Prostate gland (tissue), 2 donors: ENCODE results near the gene RSPH3. TPM values are rescaled to one million over a fixed set of nuclear protein-coding genes. Genes with fewer than 3 reads are reported as not detected.

Source experiments
- DNase-seq: peaks from one replicate; pipeline ENCODE4 v3.0.0-alpha.2; 2019; ENCODE audit warnings: low spot score
- H3K27ac ChIP-seq, 2 donors: fragments of 200-600 bp; sonication (generic); 2 replicates each; pipeline ENCODE4 v1.5.1; 2017 to 2019
- H3K27me3 ChIP-seq: fragments of 200-600 bp; sonication (generic); replicated peaks from 2 replicates; pipeline ENCODE4 v1.5.1; 2019; ENCODE audit not compliant: insufficient read depth
- H3K36me3 ChIP-seq, 2 donors: fragments of 200-600 bp; sonication (generic); 1 replicate in 1 of 2; 2 replicates in 1 of 2; pipeline versions ENCODE4 v1.5.1 to v1.8.1; 2017 to 2019
- H3K4me1 ChIP-seq: fragments of 200-600 bp; sonication (generic); replicated peaks from 2 replicates; pipeline ENCODE4 v1.5.1; 2019
- H3K4me3 ChIP-seq, 2 donors: fragments of 200-600 bp; sonication (generic); 2 replicates each; pipeline ENCODE4 v1.5.1; 2017 to 2019
- H3K9me3 ChIP-seq: fragments of 200-600 bp; sonication (generic); 2 replicates; pipeline ENCODE4 v1.5.1; 2017
- CTCF ChIP-seq, 4 experiments: fragments of 200-600 bp in 2 of 4; fragments of 450-650 bp in 2 of 4; sonication (generic) in 2 of 4; IDR thresholded peaks; 1 replicate in 3 of 4; 2 replicates in 1 of 4; pipeline ENCODE4 v1.5.1; 2016 to 2019; ENCODE audit warnings: antibody characterized with exemption in 4 of 4, mild to moderate bottlenecking in 2 of 4, moderate library complexity in 2 of 4
- POLR2A ChIP-seq: fragments of 450-650 bp; IDR thresholded peaks from one replicate; pipeline ENCODE4 v1.6.1; 2016; ENCODE audit warnings: antibody characterized with exemption, mild to moderate bottlenecking
- POLR2AphosphoS5 ChIP-seq: sonication (generic); formaldehyde crosslinking; IDR thresholded peaks from one replicate; pipeline ENCODE4 v1.6.1; 2017; ENCODE audit warnings: antibody characterized with exemption
- WGBS: methylation state at CpG from one replicate; pipeline ENCODE4 v1.1.5; 2018; 5-methylcytosine and 5-hydroxymethylcytosine counted together
- intact Hi-C: fragments of 100-400 bp; cut with DNase I; formaldehyde crosslinking; loops from one replicate; pipeline ENCODE4 v1.14.2; 2022
- small RNA-seq, 2 donors: library from RNA; depleted of rRNA; stranded (forward); fragments of <200 nt; gene quantifications; one replicate each; pipeline ENCODE3, GENCODE V24; 2016
- total RNA-seq, 2 donors: library from RNA; depleted of rRNA; stranded (reverse); fragments of >200 nt; gene quantifications; one replicate each; pipeline ENCODE4 v1.1.0, GENCODE V29; 2016

Gene RSPH3
- total RNA-seq, 2 donors from 2014 or later = 18.7 to 19.4 TPM

DNA sequence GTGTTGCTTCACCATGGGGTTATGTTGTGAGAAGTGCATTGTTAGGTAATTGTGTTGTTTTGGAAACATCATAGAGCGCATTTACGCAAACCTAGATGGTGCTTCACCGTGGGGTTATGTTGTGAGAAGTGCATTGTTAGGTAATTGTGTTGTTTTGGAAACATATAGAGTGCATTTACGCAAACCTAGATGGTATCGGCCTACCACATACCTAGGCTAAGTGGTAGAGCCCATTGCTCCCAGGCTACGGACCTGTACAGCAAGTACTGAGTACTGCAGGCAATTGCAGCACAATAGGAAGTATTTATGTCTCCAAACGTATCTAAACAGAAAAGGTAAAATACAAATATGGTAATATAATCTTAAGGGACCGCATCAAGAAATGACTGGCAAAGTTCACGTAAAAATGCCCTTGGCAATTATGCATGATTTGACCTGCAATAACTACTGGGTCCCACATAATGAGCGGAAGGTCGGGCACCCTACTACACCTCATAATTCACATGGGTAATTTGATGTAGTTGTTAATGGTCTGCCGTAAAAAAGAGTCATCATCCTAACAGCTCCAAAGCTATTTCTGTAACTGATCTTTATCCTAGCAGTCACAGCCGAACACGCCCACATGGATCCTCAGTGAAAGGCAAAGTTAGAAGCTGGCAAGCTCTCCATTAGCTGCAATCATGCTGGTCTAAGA, 76.0 kb downstream of the RSPH3 start:
- no peaks in the 10 kb centered on the region for H3K4me1 ChIP-seq
- TF ChIP-seq POLR2A = no peak
- no peak for TF ChIP-seq POLR2AphosphoS5
- no peak for TF ChIP-seq CTCF (IDR thresholded peaks at IDR 0.05)
- no peak for DNase-seq
- 59% methylated on average over 14 of the region's 14 CpGs for WGBS
- no peaks in the 10 kb centered on the region for H3K9me3 ChIP-seq
- intact Hi-C loops = no loop called here
- H3K36me3 ChIP-seq = no peaks in the 10 kb centered on the region
- no peaks in the 10 kb centered on the region for H3K27me3 ChIP-seq
- no peak overlapping the region for H3K4me3 ChIP-seq
- H3K27ac ChIP-seq = no peak overlapping the region

Small RNA genes lying within 50 kb of the gene (small RNA-seq; reads per million reads assigned to genes)
- gene RNU6-293P = 0 reads per million in 2 donors

Other genes starting within 250 kb of the RSPH3 start
- gene EZR, start 180.8 kb downstream of the RSPH3 start, total RNA-seq = 100 to 1,000 TPM; 118 to 222 TPM
- gene TAGAP, start 44.8 kb upstream of the RSPH3 start, total RNA-seq = 1 to 10 TPM; 2.6 to 4.8 TPM
- gene FNDC1, start 169.2 kb upstream of the RSPH3 start, total RNA-seq = under 1 TPM; 0.09 to 0.51 TPM